Gastrocnemius medialis (tissue), 4 donors: ENCODE measurements around the gene FAM117B. TPM values are rescaled to one million over a fixed set of nuclear protein-coding genes. Genes with fewer than 3 reads are reported as not detected.

Experiments
- ATAC-seq, 2 donors: fragments of 150-250 bp; one replicate each; pipeline ENCODE4 v1.9.1; 2016
- DNase-seq, 2 donors: peaks; one replicate each; pipeline ENCODE4 v3.0.0-alpha.2; 2019
- H3K27ac ChIP-seq, 4 donors: fragments of 200-600 bp; sonication (generic); 1 replicate in 1 of 4; 2 replicates in 3 of 4; pipeline ENCODE4 v1.5.1; 2016 to 2018; ENCODE audit warnings: mild to moderate bottlenecking in 2 of 4, moderate library complexity in 1 of 4
- H3K27me3 ChIP-seq, 3 donors: fragments of 200-600 bp; sonication (generic) in 2 of 3; 1 replicate in 1 of 3; 2 replicates in 2 of 3; pipeline versions ENCODE4 v1.5.1 to v1.6.0; 2016 to 2019; ENCODE audit warnings: mild to moderate bottlenecking in 1 of 3, moderate library complexity in 1 of 3
- H3K36me3 ChIP-seq, 2 donors: fragments of 200-600 bp; sonication (generic) in 1 of 2; one replicate each; pipeline ENCODE4 v1.5.1; 2017 to 2018
- H3K4me1 ChIP-seq, 2 donors: fragments of 200-600 bp; sonication (generic) in 1 of 2; one replicate each; pipeline ENCODE4 v1.5.1; 2016 to 2017; ENCODE audit warnings: mild to moderate bottlenecking in 2 of 2
- H3K4me3 ChIP-seq, 4 donors: fragments of 200-600 bp; sonication (generic) in 3 of 4; 1 replicate in 1 of 4; 2 replicates in 3 of 4; pipeline ENCODE4 v1.5.1; 2016 to 2019; ENCODE audit warnings: mild to moderate bottlenecking in 2 of 4
- H3K9me3 ChIP-seq, 3 donors: fragments of 200-600 bp; sonication (generic) in 2 of 3; 1 replicate in 1 of 3; 2 replicates in 2 of 3; pipeline ENCODE4 v1.5.1; 2016 to 2019
- CTCF ChIP-seq, 5 experiments: fragments of 450-650 bp in 3 of 5; fragments of 200-600 bp in 2 of 5; sonication (generic) in 2 of 5; IDR thresholded peaks in 4 of 5; conservative IDR thresholded peaks in 1 of 5; 1 replicate in 4 of 5; 2 replicates in 1 of 5; pipeline ENCODE4 v1.5.1; 2016 to 2019; ENCODE audit warnings: antibody characterized with exemption in 5 of 5, mild to moderate bottlenecking in 3 of 5, moderate library complexity in 3 of 5
- POLR2A ChIP-seq, 2 donors: fragments of 450-650 bp; IDR thresholded peaks; one replicate each; pipeline ENCODE4 v1.6.1; 2017; ENCODE audit warnings: antibody characterized with exemption in 2 of 2, mild to moderate bottlenecking in 2 of 2, moderate library complexity in 2 of 2
- in situ Hi-C, 4 donors: fragments of 200-750 bp; cut with MboI; loops; one replicate each; pipeline versions ENCODE4 v1.15.0 to v1.8.0; 2017; ENCODE audit warnings: low sequenced_read_pairs in 4 of 4
- intact Hi-C: fragments of 100-400 bp; cut with DNase I; formaldehyde crosslinking; loops from one replicate; pipeline ENCODE4 v1.15.1; 2023; ENCODE audit warnings: low total_unique reads
- total RNA-seq, 4 donors: library from RNA; depleted of rRNA; stranded (reverse); fragments of >200 nt; gene quantifications; one replicate each; pipeline versions ENCODE4 v1.1.0 to v1.2.3, GENCODE V29; 2016

FAM117B gene
- total RNA-seq, 4 donors from 2014 or later, result 1.5 to 4.5 (median 2.9) TPM

DNA sequence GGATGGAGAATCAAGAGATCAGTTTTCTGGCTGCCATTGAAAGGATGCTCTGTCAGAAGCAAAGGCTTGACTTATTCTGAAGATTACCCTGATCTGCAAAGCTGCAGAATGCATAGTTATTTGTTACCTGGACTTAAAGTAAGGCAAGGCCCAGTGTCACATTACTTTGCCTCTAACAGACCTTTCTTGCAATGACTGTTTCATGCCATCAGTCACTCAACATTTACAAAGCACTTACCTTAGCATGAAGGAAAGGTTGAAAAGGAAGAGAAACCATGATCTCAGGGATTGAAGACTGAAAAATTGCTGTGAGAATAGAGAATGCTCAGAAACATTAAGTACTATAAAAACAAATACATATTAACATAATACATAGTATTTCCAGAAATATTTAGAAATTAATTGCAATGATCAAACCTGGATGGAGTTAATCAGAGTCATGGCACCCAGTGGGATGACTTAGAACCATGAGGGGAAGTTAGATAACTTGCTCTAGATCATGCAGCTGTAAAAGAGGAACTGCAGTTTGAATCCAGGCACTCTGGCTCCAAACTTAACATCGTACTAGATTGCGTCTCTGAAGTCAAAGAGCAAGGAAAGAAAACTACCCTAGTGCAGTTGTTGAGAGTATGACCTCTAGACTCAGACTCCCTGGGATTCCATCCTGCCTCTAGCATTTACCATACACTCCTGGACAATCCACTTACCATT, 26.5 kb upstream of the FAM117B start:
- H3K9me3 ChIP-seq, result no peaks in the 10 kb centered on the region
- no peaks in the 10 kb centered on the region for H3K4me1 ChIP-seq
- no peak overlapping the region for H3K27ac ChIP-seq
- TF ChIP-seq POLR2A (IDR thresholded peaks at IDR 0.05) (no peak), CTCF (IDR thresholded peaks at IDR 0.05 in 4 of 5, conservative IDR thresholded peaks at IDR 0.05 in 1 of 5) (no peak)
- ATAC-seq (no peak), DNase-seq (no peak)
- H3K36me3 ChIP-seq, result no peaks in the 10 kb centered on the region
- intact Hi-C loops (no loop called here), in situ Hi-C loops (no loop called here)
- no peaks in the 10 kb centered on the region for H3K27me3 ChIP-seq
- no peak overlapping the region for H3K4me3 ChIP-seq

DNA sequence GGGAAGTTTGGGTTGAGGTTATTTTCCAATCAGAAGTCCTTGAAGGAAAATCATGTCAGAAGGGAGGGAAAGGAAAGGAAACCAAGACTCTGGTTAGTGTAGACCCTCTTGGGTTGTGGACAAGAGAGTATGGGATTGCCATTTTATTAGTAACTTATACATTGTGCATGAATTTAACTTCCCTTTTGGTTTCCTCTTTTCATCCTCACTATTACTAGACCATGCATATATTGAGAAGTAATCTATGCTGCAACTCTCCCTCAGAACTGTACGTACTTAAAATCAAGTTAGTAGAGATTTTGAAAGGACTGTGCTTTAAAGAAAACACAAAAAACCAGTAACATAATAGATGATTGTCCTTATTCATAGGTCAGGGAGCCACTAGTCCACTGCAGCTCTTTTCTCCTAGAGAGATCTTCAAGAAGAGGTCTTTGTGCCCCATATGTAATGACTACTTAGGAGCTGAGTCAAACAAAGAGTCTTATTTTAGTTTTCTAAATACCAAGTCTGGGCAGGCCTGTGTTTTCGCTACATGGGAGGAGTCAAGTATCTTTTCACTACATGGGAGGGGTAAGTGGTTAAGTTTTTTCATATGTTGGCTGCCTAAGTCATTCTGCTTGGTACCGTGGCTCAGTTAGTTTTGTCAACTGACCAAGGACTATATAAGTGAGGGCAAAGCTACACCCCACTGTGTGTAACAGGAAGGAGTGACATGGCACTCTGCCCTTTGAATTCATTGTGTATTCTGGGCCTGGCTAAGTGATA, 25.2 kb upstream of the FAM117B start:
- Histone ChIP-seq H3K4me3 (no peak overlapping the region), H3K36me3 (no peaks in the 10 kb centered on the region), H3K4me1 (no peaks in the 10 kb centered on the region), H3K9me3 (no peaks in the 10 kb centered on the region), H3K27ac (no peak overlapping the region), H3K27me3 (no peaks in the 10 kb centered on the region)
- TF ChIP-seq POLR2A (IDR thresholded peaks at IDR 0.05) (no peak), CTCF (IDR thresholded peaks at IDR 0.05 in 4 of 5, conservative IDR thresholded peaks at IDR 0.05 in 1 of 5) (no peak)
- ATAC-seq (no peak), DNase-seq (no peak)
- intact Hi-C loops, result no loop called here
- in situ Hi-C loops, result no loop called here

DNA sequence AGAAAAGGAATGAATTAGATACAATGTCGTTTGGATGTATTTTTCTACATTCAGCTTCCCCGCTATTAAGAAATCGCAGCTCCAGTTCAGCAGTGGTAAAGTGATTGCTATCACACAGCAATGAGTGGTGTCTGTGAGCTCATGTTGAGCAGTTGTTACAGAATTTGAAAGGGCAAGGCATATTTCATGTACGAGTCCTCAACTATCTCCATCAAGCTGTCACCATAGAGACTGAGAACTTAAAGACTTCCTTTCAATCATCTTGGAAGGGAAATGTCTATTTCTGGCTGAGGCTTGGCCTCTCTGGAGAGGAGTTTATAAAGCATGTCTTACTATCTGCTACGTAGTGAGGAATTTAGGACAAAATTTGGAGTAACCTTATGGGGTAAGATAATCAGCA, 24.4 kb upstream of the FAM117B start:
- TF ChIP-seq CTCF (IDR thresholded peaks at IDR 0.05 in 4 of 5, conservative IDR thresholded peaks at IDR 0.05 in 1 of 5), result no peak
- TF ChIP-seq POLR2A (IDR thresholded peaks at IDR 0.05), result no peak
- Histone ChIP-seq H3K9me3 (no peaks in the 10 kb centered on the region), H3K27me3 (no peaks in the 10 kb centered on the region), H3K27ac (no peak overlapping the region), H3K4me1 (no peaks in the 10 kb centered on the region), H3K36me3 (no peaks in the 10 kb centered on the region), H3K4me3 (no peak overlapping the region)
- DNase-seq (no peak), ATAC-seq (no peak)
- in situ Hi-C loops, result no loop called here
- intact Hi-C loops, result no loop called here

DNA sequence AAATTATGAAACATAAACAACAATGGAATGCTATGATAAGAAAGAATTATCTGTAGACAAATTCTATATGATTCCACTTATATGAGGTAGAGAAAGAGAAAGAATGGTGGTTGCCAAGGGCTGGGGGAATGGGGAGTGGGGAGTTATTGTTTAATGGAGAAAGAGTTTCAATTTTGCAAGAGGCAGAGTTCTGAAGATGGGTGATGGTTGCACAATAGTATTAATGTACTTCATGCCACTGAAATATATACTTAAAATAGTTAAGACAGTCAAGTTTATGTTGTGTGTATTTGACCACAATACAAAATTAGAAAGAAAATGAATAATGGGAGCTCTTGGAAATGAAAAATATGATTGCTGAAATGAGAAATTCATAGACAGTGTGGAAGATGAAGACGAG, 22.6 kb upstream of the FAM117B start:
- intact Hi-C loops, result no loop called here
- in situ Hi-C loops, result no loop called here
- no peaks in the 10 kb centered on the region for H3K27me3 ChIP-seq
- no peaks in the 10 kb centered on the region for H3K4me1 ChIP-seq
- no peaks in the 10 kb centered on the region for H3K36me3 ChIP-seq
- no peak overlapping the region for H3K27ac ChIP-seq
- no peaks in the 10 kb centered on the region for H3K9me3 ChIP-seq
- ATAC-seq (no peak), DNase-seq (no peak)
- H3K4me3 ChIP-seq, result no peak overlapping the region
- TF ChIP-seq CTCF (IDR thresholded peaks at IDR 0.05 in 4 of 5, conservative IDR thresholded peaks at IDR 0.05 in 1 of 5), result no peak
- TF ChIP-seq POLR2A (IDR thresholded peaks at IDR 0.05), result no peak
